HG03095 (cell line): ENCODE measurements around the gene SH3GL2.

ENCODE experiments used
- ATAC-seq: cut with Tn5 transposase; IDR thresholded peaks from one replicate; pipeline ENCODE4 v1.9.1; 2021; ENCODE audit warnings: moderate library complexity; ENCODE audit not compliant: unreplicated experiment

Gene SH3GL2

GRCh38 chr9:17802249-17802857 is 223.5 kb downstream of the SH3GL2 start:
- ATAC-seq = no peak

- no peak for ATAC-seq
Measured at GRCh38 chr9:17807613-17808282, 228.9 kb downstream of the SH3GL2 start.

DNA sequence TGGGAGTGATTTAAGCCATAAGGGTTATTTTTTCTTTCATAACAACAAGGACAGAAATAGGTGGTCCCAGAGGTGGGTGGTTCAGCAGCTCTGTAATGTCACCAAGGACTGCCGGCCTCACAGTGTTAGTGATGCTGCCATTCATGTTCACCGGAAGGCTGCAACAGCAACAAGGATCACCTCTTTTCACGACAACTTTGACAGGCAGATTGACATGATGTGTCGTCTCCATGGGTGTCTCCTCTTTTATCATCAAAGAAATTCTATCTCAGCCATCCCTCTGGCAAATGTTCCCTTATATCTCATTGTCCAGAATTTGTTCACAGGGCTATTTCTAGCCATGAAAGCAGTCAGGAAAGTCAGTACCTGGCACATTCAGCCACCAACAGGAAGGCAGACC is 231.5 kb downstream of the SH3GL2 start:
- no peak for ATAC-seq

- no peak for ATAC-seq
Measured at GRCh38 chr9:17810728-17811571, 232.1 kb downstream of the SH3GL2 start.

DNA sequence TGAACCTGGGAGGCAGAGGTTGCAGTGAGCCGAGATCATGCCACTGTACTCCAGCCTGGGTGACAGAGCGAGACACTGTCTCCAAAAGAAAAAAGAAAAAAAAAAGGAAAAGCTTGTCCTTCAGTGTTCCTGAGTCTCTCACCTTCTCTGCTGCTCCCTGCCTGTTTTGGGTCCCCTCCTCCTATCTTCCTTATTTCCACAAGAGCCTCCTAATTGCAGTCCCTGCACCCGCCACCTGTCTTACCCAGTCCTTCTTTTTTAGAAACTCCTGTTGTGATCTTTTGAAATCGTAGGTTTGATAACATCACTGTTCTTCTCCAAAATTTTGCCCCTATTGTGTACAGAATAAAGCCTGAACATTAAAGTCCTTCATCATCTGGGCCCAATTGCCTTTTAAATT is 234.9 kb downstream of the SH3GL2 start:
- ATAC-seq = no peak

GRCh38 chr9:17816431-17817027 is 237.7 kb downstream of the SH3GL2 start:
- no peak for ATAC-seq

GRCh38 chr9:17824191-17824590 is 245.3 kb downstream of the SH3GL2 start:
- no peak for ATAC-seq

- ATAC-seq = no peak
Measured at GRCh38 chr9:17824616-17825264, 245.9 kb downstream of the SH3GL2 start.

DNA sequence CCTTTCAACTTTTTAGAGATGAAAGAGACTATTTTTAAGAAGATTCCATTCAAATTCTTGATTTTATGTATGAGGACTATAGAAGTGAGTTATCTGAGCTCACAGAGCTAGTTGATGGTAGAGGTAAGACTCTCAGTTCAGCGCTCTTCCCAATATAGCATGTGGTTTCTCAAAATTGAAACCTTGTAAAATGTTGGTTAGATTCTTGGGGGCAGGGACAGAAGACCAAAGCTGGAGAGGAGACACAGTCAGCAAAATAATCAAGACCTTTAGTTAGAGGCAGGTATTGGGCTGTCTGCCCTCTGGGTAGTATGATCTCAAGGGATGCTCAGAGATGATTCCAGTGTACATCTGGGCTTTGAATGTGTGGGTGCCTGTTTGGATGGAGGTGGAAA is 246.4 kb downstream of the SH3GL2 start:
- no peak for ATAC-seq

GRCh38 chr9:17829064-17829463 is 250.2 kb downstream of the SH3GL2 start:
- no peak for ATAC-seq

DNA sequence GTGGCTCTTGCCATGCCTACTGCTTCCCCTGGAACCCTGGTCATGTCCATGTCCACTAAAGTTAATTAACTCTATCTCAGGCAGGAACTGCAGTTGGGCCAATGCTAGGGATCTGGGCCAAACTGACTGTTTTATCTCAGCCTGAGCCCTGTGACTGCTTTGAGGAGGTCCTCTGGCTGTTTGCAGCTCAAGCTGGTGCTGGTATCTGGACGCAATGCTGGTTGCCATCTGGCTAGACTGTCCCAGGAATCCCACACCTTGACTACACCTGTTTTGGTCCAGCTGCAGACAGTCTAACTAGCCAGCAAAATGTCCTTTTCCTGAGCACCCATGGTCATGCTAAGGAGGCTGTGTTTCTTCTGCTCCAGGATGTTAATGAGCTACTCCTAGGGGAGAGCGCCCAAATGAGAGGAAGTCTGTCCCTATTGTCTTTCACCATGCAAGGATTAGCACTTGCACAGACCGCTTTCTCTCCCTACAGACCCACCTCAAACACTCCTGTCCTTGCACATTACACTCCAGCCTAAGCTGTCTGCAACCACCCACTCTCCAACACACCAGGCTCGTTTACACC is 251.0 kb downstream of the SH3GL2 start:
- ATAC-seq = no peak

DNA sequence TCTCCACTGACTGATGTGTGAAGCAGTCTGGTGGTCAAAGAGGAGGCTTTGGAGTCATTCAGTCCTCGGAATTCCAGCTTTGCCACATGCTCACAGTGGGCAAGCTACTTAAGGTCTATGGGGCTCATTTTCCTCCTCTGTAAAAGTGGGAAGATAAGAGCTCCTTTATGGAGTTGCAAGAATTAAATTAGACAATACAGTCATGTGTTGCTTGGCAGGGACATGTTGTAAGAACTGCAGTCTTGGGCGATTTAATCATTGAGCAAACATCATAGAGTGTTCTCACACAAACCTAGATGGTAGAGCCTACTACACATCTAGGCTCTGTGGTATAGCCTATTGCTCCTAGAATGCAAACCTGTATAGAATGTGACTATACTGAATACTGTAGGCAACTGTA is 253.9 kb downstream of the SH3GL2 start:
- ATAC-seq = no peak

DNA sequence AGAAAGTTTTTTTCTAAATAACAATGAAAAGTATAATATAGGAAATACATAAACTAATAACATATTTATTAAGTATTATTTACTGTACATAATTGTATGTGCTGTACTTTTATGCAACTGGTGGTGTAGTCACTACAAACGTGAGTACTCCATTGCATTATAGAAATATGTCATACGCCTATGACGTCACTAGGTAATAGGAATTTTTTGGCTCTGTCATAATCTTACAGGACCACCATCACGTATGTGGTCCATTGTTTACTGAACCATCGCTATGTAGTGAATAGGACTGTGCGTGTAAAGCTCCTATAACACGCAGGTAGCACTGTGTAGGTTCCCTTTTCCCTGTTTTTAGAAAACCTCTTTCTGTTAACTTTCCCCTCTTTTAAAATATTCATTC is 255.0 kb downstream of the SH3GL2 start:
- ATAC-seq = no peak

GRCh38 chr9:17837965-17838364 is 259.1 kb downstream of the SH3GL2 start:
- ATAC-seq = no peak

- ATAC-seq = no peak
Measured at GRCh38 chr9:17839776-17840175, 260.9 kb downstream of the SH3GL2 start.

GRCh38 chr9:17843236-17843635 is 264.4 kb downstream of the SH3GL2 start:
- no peak for ATAC-seq
